D721Med (cell line): ENCODE measurements around the gene E4F1.

Experiments
- DNase-seq: peaks from one replicate; pipeline ENCODE4 v3.0.0; 2011; ENCODE audit warnings: low spot score; ENCODE audit not compliant: insufficient read length
- FAIRE-seq: peaks from 2 replicates; lab custom pipeline; 2011; peaks lifted over from hg19 to GRCh38; lab: Jason Lieb, UNC
- TF ChIP-seq, protein P1 (sequence below): IDR thresholded peaks from 2 replicates; pipeline ENCODE4 v1.5.1; 2012; ENCODE audit warnings: mild to moderate bottlenecking, control low read depth; ENCODE audit not compliant: insufficient read depth; ENCODE audit errors: missing control alignments

E4F1 gene

DNA sequence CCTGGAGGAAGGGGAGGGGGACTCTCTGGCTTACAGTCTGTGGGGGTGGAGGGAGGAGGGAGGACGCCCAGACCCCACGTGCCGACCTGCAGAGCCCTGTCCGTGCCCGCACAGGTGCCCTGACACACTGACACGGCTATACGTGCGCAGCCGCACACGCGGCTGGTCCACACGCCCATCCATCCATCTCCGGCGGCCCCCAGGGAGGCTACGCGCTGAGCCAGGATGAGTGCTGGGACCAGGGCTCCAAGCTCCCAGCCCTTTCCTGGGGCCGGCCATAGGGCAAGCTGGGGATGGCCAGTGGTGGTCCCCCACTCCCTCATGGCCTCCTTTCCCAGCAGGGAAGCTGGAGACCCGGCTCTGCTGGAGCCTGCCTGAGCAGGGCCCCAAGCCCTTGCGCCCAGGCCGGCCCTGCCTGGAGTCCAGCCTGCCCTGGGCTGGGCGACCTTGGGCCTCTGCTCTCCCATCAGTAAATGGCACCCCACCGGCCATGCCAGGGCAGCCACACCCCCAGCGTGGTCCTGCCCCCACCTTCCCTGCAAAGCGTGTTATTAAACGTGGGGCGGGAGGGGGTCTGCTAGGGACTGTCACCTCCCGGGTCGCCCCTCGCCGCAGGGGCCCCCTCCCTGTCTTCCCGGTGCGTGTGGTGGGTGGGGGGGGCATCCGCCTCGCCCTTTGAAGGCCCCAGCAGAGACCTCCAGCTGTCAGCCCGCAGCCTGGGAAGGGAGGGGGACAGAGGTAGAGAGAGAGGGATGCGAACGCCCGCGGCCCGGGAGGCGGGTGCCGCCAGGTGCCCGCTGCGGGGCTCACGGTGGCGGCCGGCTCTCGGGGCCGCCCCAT, 27.8 kb upstream of the E4F1 start:
- DNase-seq: no peak
- FAIRE-seq: no peak

GRCh38 chr16:2196162-2196980, 27.0 kb upstream of the E4F1 start, which contains the start of gene CASKIN1:
TSS of gene CASKIN1 (minus strand) at chr16:2196605. CDS start at chr16:2196432, 173 bp downstream.
- FAIRE-seq (no peak), DNase-seq (peak; percentile 53)
- TF ChIP-seq, protein P1, sequence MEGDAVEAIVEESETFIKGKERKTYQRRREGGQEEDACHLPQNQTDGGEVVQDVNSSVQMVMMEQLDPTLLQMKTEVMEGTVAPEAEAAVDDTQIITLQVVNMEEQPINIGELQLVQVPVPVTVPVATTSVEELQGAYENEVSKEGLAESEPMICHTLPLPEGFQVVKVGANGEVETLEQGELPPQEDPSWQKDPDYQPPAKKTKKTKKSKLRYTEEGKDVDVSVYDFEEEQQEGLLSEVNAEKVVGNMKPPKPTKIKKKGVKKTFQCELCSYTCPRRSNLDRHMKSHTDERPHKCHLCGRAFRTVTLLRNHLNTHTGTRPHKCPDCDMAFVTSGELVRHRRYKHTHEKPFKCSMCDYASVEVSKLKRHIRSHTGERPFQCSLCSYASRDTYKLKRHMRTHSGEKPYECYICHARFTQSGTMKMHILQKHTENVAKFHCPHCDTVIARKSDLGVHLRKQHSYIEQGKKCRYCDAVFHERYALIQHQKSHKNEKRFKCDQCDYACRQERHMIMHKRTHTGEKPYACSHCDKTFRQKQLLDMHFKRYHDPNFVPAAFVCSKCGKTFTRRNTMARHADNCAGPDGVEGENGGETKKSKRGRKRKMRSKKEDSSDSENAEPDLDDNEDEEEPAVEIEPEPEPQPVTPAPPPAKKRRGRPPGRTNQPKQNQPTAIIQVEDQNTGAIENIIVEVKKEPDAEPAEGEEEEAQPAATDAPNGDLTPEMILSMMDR: no peak

More for the DNA sequence above, 27.8 kb upstream of the E4F1 start:
- TF ChIP-seq, protein P1: no peak

DNA sequence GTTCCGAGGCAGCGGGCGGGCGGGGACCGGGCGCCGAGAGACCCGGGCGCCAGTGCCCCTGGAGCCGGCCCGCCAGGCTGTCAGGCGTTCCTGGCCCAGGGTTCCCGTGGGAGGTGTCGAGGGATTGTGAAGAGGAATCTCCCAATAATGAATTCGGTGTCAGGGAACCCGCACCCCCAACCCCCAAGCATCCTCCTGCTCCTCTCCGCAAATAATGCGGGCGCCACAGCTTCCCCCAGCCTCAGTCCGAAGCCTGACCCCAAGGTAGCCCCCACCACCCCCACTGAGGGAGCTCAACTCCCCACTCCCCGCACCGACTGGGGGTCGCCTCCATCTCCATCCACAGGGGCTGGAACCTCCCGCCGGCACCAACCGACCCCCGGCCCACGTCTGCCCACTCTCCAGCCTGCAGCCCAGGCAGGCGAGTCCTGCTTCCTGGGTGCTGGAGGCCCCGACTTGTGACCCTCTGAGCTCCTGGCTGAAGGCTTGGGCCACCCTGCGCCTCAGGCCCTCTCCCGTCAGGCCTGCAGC, 26.3 kb upstream of the E4F1 start:
- no peak for FAIRE-seq
- TF ChIP-seq, protein P1: no peak
- no peak for DNase-seq

DNA sequence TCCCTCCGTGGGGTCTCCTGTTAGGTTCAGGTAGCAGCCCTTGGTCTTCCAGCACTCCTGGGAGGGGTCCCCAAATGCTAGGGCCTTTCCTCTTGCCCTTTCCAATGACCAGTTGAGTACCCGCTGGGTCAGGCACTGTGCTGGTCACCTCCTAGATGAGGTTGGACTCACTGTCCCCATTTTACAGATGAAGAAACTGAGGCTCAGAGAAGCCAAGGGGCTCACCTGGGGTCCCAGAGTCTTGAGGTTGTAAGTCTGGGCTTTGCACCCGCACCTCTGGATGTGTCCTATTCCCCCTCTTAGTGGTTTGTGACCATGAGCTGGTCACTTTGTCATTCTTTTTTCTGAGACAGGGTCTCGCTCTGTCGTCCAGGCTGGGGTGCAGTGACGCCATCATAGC, 25.6 kb upstream of the E4F1 start:
- TF ChIP-seq, protein P1: no peak
- FAIRE-seq (no peak), DNase-seq (no peak)

DNA sequence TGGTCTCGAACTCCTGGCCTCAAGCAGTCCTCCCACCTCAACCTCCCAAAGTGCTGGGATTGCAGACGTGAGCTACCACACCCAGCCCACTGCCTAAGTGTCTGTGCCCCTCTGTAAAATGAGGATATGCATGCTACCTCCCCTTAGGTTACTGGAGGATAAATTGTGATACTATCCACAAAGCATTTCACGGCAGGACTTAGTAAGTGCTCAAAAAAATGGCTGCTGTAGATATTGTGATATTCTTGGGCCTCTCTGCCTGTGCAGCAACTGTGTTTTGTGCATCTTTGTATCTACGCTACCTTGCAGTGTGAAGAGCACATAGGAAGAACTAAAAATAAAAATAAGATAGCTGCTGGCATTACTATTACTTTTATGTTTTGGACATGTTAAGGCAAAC, 25.1 kb upstream of the E4F1 start:
- no peak for DNase-seq
- TF ChIP-seq, protein P1: no peak
- FAIRE-seq: no peak

- no peak for DNase-seq
- TF ChIP-seq, protein P1: no peak
- FAIRE-seq: no peak
Observed at GRCh38 chr16:2199095-2199494, 24.3 kb upstream of the E4F1 start.
